Stimulated activated CD8-positive, alpha-beta memory T cell treated with anti-CD3 and anti-CD28 coated beads, Interleukin-12 subunit alpha, Interleukin-12 subunit beta, amount 100 ng/mL, for 4 hours (primary cell): ENCODE data around the gene IRGQ.
"Not testable (repeated sequence)": the region's sequence is repeated elsewhere in the genome, so short reads cannot be mapped to it uniquely, and the experiment has no call there.

ENCODE experiments used
- DNase-seq: peaks from one replicate; pipeline ENCODE4 v3.0.0-alpha.2; 2020; ENCODE audit warnings: low read depth

Gene IRGQ

GRCh38 chr19:43595999-43596841, at the start of gene IRGQ, which contains the start of gene ZNF576:
Gene IRGQ (minus strand): TSS chr19:43596134. CDS start chr19:43595338, 796 bp downstream.
Gene ZNF576 (plus strand): TSS chr19:43596595. CDS start chr19:43597109, 514 bp downstream.
- peak; percentile 100 for DNase-seq

GRCh38 chr19:43644181-43644580, 48.2 kb upstream of the IRGQ start:
- DNase-seq: no peak

GRCh38 chr19:43643326-43643725, 47.4 kb upstream of the IRGQ start:
- no peak for DNase-seq

GRCh38 chr19:43642531-43642930, 46.6 kb upstream of the IRGQ start:
- no peak for DNase-seq

- no peak for DNase-seq
These were observed 45.4 kb upstream of the IRGQ start for GRCh38 chr19:43641333-43641732.

- no peak for DNase-seq
These were observed 44.5 kb upstream of the IRGQ start for GRCh38 chr19:43640424-43640757.

GRCh38 chr19:43639519-43640423, 43.8 kb upstream of the IRGQ start, which contains the start of gene CADM4:
Gene CADM4 (minus strand): TSS chr19:43639850. CDS start chr19:43639790, 60 bp downstream.
- peak; percentile 28 for DNase-seq

GRCh38 chr19:43638995-43639518, 43.1 kb upstream of the IRGQ start:
- no peak for DNase-seq

GRCh38 chr19:43638214-43638994, 42.5 kb upstream of the IRGQ start:
- no peak for DNase-seq

- no peak for DNase-seq
These were observed 40.3 kb upstream of the IRGQ start for GRCh38 chr19:43636121-43636683.

- not testable (repeated sequence) for DNase-seq
These were observed 39.6 kb upstream of the IRGQ start for GRCh38 chr19:43635561-43635940.

GRCh38 chr19:43634872-43635560, 39.1 kb upstream of the IRGQ start:
- DNase-seq: no peak

GRCh38 chr19:43634506-43634871, 38.6 kb upstream of the IRGQ start:
- no peak for DNase-seq

GRCh38 chr19:43634068-43634467, 38.1 kb upstream of the IRGQ start:
- DNase-seq: no peak

GRCh38 chr19:43633520-43633919, 37.6 kb upstream of the IRGQ start:
- no peak for DNase-seq

GRCh38 chr19:43631491-43631890, 35.6 kb upstream of the IRGQ start:
- no peak for DNase-seq

GRCh38 chr19:43628646-43629326, 32.9 kb upstream of the IRGQ start:
- DNase-seq: no peak

- DNase-seq: no peak
These were observed 30.9 kb upstream of the IRGQ start for GRCh38 chr19:43626838-43627237.

- no peak for DNase-seq
These were observed 30.1 kb upstream of the IRGQ start for GRCh38 chr19:43625918-43626579.

GRCh38 chr19:43624933-43625332, 29.0 kb upstream of the IRGQ start:
- DNase-seq: peak; percentile 60
